HS-5 (cell line): ENCODE measurements around the gene HDGF.

Experiments used
- DNase-seq: peaks from one replicate; pipeline ENCODE4 v3.0.0-alpha.2; 2012; ENCODE audit warnings: low read depth

HDGF gene

GRCh38 chr1:156746728-156747631 is 4.5 kb downstream of the HDGF start:
- DNase-seq: peak; percentile 86

- DNase-seq: no peak
These were observed 5.1 kb downstream of the HDGF start for GRCh38 chr1:156746406-156746727.

GRCh38 chr1:156745881-156746280 is 5.6 kb downstream of the HDGF start:
- DNase-seq: no peak

- DNase-seq: no peak
These were observed 6.6 kb downstream of the HDGF start for GRCh38 chr1:156744786-156745419.

- DNase-seq: no peak
These were observed 7.1 kb downstream of the HDGF start for GRCh38 chr1:156744344-156744743.

GRCh38 chr1:156743367-156744302 is 7.8 kb downstream of the HDGF start:
- DNase-seq: no peak

GRCh38 chr1:156742801-156743200 is 8.7 kb downstream of the HDGF start:
- no peak for DNase-seq

GRCh38 chr1:156742017-156742416 is 9.5 kb downstream of the HDGF start:
- no peak for DNase-seq

GRCh38 chr1:156741481-156741983 is 9.9 kb downstream of the HDGF start:
- DNase-seq: no peak

- peak; percentile 99 for DNase-seq
These were observed 10.6 kb downstream of the HDGF start, which contains the start of gene MRPL24 for GRCh38 chr1:156740741-156741480. TSS of gene MRPL24 (minus strand) at chr1:156741088. CDS start at chr1:156738704, 2,384 bp downstream.

- no peak for DNase-seq
These were observed 11.2 kb downstream of the HDGF start for GRCh38 chr1:156740237-156740740.

GRCh38 chr1:156738916-156739315 is 12.6 kb downstream of the HDGF start:
- DNase-seq: no peak

GRCh38 chr1:156738407-156738806 is 13.1 kb downstream of the HDGF start:
- DNase-seq: no peak

GRCh38 chr1:156733989-156734584 is 17.4 kb downstream of the HDGF start:
- no peak for DNase-seq

- peak; percentile 91 for DNase-seq
These were observed 22.6 kb downstream of the HDGF start, which contains the start of gene ISG20L2 for GRCh38 chr1:156728599-156729462. TSS of gene ISG20L2 (minus strand) at chr1:156728766. CDS start at chr1:156727652, 1,114 bp downstream.

GRCh38 chr1:156727926-156728598 is 23.4 kb downstream of the HDGF start, which contains the start of gene METTL25B:
TSS of gene METTL25B (plus strand) at chr1:156728469. CDS start at chr1:156729105, 636 bp downstream.
- no peak for DNase-seq

- no peak for DNase-seq
These were observed 24.0 kb downstream of the HDGF start for GRCh38 chr1:156727492-156727891.

- DNase-seq: no peak
These were observed 24.8 kb downstream of the HDGF start for GRCh38 chr1:156726549-156727226.
